Ecto neural progenitor cell (in vitro differentiated cells): ENCODE measurements around the gene TMEM72.
A peak's percentile ranks its signal among the peaks of the same experiment; 100 is the strongest.
"Not testable (repeated sequence)": the region's sequence is repeated elsewhere in the genome, so short reads cannot be mapped to it uniquely, and the experiment has no call there.

Experiments used
- DNase-seq: peaks from one replicate; pipeline ENCODE4 v3.0.0-alpha.2; 2018; ENCODE audit warnings: low spot score

TMEM72 gene

GRCh38 chr10:44911081-44911540 is at the start of gene TMEM72:
Gene TMEM72 (plus strand): TSS chr10:44911337. CDS start chr10:44911513, 176 bp downstream.
- DNase-seq = peak; percentile 58

- DNase-seq = peak; percentile 36
Observed at GRCh38 chr10:44862006-44862751, 49.0 kb upstream of the TMEM72 start.

- DNase-seq = no peak
Observed at GRCh38 chr10:44862924-44863323, 48.2 kb upstream of the TMEM72 start.

GRCh38 chr10:44863344-44864047 is 47.6 kb upstream of the TMEM72 start:
- peak; percentile 45 for DNase-seq

- DNase-seq = peak; percentile 69
Observed at GRCh38 chr10:44864051-44864450, 47.1 kb upstream of the TMEM72 start.

- DNase-seq = peak; percentile 96
Observed at GRCh38 chr10:44864637-44865288, 46.4 kb upstream of the TMEM72 start.

GRCh38 chr10:44865289-44865671 is 45.9 kb upstream of the TMEM72 start:
- no peak for DNase-seq

- DNase-seq = not testable (repeated sequence)
Observed at GRCh38 chr10:44866367-44866766, 44.8 kb upstream of the TMEM72 start.

- no peak for DNase-seq
Observed at GRCh38 chr10:44870031-44870430, 41.1 kb upstream of the TMEM72 start.

- no peak for DNase-seq
Observed at GRCh38 chr10:44873160-44873559, 38.0 kb upstream of the TMEM72 start.

- no peak for DNase-seq
Observed at GRCh38 chr10:44874166-44874565, 37.0 kb upstream of the TMEM72 start.

GRCh38 chr10:44878706-44879530 is 32.2 kb upstream of the TMEM72 start:
- peak; percentile 94 for DNase-seq

GRCh38 chr10:44879531-44879899 is 31.6 kb upstream of the TMEM72 start:
- DNase-seq = no peak

GRCh38 chr10:44880090-44880715 is 30.9 kb upstream of the TMEM72 start:
- DNase-seq = peak; percentile 39

GRCh38 chr10:44881649-44882048 is 29.5 kb upstream of the TMEM72 start:
- peak; percentile 19 for DNase-seq

GRCh38 chr10:44882166-44882720 is 28.9 kb upstream of the TMEM72 start:
- peak; percentile 7 for DNase-seq

GRCh38 chr10:44883593-44884331 is 27.4 kb upstream of the TMEM72 start:
- DNase-seq = peak; percentile 44

GRCh38 chr10:44885710-44886109 is 25.4 kb upstream of the TMEM72 start:
- peak; percentile 31 for DNase-seq

GRCh38 chr10:44886966-44887365 is 24.2 kb upstream of the TMEM72 start:
- peak; percentile 27 for DNase-seq

GRCh38 chr10:44888886-44889285 is 22.3 kb upstream of the TMEM72 start:
- peak; percentile 1 for DNase-seq
